A549 treated with CpdA at 1 μM for 4 hours (cell line): ENCODE measurements around the gene GOLGA6L2. TPM values are rescaled to one million over a fixed set of nuclear protein-coding genes. Genes with fewer than 3 reads are reported as not detected.

Experiments used
- total RNA-seq: library from RNA; stranded (reverse); fragments of 200-300 nt; extraction: Qiagen RNA extraction; gene quantifications from 5 replicates; pipeline ENCODE4 v1.2.3, GENCODE V29; 2022; ENCODE audit warnings: low read depth

Gene GOLGA6L2
- not detected in 5 replicates for total RNA-seq

DNA sequence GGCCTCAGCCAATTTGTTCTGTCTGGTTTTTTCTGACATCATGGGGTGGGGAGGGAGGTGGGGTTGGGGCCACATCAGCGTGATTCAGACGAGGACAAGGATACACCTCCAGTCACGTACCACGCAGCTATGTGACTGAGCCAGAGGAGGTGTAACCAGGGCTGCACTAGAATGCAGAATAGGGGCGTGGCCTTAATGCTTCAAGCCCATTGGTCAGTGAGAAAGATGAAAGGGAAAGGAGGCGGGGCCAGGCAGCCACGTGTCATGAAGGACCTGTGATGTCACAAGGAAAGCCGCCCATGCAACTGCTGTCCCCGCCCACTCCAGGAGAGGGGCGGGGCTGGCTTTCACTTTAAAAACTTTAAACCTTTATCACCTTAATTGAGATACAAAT lies at the start of gene GOLGA6L2:
Gene GOLGA6L2 (minus strand): TSS at position 137 of the 394 bp plus-strand sequence. CDS start 62 bp downstream, at position 75.

Other genes with a start within 250 kb of the GOLGA6L2 start
- not detected in 5 replicates for gene GOLGA6L26, start 113.0 kb downstream of the GOLGA6L2 start, total RNA-seq
- gene GOLGA8S, start 92.5 kb downstream of the GOLGA6L2 start, total RNA-seq: 0.10 to 0.20 TPM (median 0.15 TPM) in 5 replicates
- gene MKRN3, start 118.4 kb upstream of the GOLGA6L2 start, total RNA-seq: 1.6 to 4.6 TPM (median 2.5 TPM) in 5 replicates
- gene MAGEL2, start 200.6 kb upstream of the GOLGA6L2 start, total RNA-seq: not detected in 5 replicates
- 0.08 to 0.24 TPM in 2 of 5 replicates, not detected in the others for gene NDN, start 240.1 kb upstream of the GOLGA6L2 start, total RNA-seq